HG02970 (cell line): ENCODE measurements around the gene MAML2.
"Not testable (repeated sequence)": the region's sequence is repeated elsewhere in the genome, so short reads cannot be mapped to it uniquely, and the experiment has no call there.

Experiments used
- ATAC-seq: cut with Tn5 transposase; IDR thresholded peaks from one replicate; pipeline ENCODE4 v1.9.1; 2021; ENCODE audit warnings: mild to moderate bottlenecking, moderate library complexity, moderate number of reproducible peaks; ENCODE audit not compliant: unreplicated experiment, low FRiP score

Gene MAML2

GRCh38 chr11:96273507-96273906 is 69.5 kb downstream of the MAML2 start:
- no peak for ATAC-seq

GRCh38 chr11:96272529-96273222 is 70.3 kb downstream of the MAML2 start:
- no peak for ATAC-seq

DNA sequence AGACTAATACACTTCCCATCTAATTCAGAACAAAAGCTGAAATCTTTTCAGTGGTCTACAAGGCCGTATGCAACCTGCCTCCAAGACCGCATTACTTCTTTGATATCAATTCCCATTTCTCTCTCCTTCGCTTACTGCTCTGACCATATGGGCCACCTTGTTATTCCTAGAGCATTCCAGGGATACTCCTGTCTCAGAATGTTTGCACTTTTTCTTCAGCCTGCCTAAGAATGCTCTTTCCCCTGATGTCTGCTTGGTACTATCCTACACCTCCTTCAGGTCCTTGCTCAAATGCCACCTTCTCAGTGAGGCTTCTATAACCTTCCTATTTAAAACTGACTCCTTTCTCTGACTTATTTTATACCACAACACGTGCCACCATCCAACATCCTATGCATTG is 71.2 kb downstream of the MAML2 start:
- ATAC-seq: no peak

DNA sequence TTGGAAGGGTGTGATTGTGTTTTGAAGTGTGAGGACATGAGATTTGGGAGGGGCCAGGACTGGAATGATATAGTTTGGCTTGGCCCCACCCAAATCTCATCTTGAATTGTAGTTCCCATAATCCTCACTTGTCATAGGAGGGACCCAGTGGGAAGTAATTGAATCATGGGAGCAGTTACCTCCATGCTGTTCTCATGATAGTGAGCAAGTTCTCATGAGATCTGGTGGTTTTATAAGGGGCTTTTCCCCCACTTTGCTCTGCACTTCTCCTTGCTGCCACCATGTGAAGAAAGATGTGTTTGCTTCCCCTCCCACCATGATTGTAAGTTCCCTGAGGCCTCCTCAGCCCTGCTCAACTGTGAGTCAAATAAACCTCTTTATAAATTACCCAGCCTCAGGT is 71.6 kb downstream of the MAML2 start:
- not testable (repeated sequence) for ATAC-seq

DNA sequence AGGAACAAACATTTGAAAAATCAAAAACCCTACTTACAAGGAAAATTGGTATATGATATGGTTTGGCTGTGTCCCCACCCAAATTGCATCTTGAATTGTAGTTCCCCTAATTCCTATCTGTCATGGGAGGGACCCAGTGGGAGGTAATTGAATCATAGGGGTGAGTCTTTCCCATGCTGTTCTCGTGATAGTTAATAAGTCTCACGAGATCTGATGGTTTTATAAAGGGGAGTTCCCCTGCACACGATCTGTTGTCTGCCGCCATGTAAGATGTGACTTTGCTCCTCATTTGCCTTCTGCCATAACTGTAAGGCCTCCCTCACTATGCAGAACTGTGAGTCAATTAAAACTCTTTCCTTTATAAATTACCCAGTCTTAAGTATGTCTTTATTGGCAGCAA is 74.5 kb downstream of the MAML2 start:
- not testable (repeated sequence) for ATAC-seq

DNA sequence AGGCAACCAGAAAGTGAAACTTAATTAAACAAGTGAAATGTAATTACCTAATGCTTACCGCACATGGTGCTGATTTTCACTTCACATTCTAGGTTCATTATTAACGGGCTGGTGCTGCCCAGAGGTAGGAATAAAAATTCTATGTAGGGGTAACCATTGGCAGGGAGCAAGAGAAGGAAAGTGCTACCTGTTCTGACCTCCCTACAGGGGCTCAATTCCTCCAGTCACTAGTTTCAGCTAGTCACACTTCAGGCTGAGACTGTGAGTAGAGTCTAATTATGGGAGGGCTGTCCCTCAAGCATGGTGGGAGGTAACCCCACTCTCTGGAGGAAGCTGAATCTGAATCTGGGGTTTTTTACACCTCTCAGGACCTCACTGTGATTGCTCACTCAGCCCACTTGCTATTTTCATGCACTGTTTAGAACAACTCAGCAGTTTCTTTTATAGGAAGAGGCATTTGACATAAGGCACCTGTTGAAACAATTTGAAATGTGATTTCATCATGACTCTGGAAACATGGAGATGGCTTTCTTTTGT is 75.4 kb downstream of the MAML2 start:
- ATAC-seq: peak; percentile 92

DNA sequence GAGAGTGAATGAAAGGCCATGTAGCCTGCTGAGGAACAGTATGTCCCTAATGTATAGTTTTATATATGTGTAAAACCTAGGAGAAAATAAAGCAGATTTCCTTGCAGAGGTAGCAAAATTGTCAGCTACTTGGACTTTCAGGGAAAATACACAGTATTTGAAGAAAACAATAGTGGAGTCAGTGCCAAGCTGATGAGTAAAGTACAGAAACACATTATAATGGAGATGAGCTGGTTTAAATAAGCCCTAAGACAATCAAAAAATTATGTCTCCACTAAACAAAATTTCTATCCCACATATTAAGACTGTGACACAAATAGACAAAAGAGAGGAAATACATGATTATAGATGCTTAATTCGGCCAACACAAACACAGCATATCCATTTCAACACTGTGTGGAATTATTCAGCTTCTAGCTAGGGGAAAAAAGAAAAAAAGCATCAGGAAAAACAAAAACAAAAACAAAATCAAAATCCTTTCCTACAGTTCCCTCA is 75.9 kb downstream of the MAML2 start:
- no peak for ATAC-seq

DNA sequence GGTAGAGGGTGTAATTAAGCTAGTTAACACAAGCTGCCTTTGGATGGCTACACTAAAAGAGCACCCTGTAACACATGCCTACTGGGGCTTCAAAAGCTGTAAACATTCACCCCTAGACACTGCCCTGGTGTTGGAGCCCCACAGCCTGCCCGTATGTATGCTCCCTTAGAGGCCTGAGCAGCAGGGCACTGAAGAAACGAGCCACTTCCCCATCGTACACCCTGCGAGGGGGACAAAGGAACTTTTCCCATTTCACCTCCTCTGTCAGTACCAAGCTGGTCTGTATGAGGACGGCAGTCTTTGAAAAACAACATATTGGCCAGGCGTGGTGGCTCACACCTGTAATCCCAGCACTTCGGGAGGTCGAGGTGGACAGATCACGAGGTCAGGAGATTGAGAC is 77.0 kb downstream of the MAML2 start:
- no peak for ATAC-seq

- no peak for ATAC-seq
Observed at GRCh38 chr11:96265220-96265737, 77.7 kb downstream of the MAML2 start.

DNA sequence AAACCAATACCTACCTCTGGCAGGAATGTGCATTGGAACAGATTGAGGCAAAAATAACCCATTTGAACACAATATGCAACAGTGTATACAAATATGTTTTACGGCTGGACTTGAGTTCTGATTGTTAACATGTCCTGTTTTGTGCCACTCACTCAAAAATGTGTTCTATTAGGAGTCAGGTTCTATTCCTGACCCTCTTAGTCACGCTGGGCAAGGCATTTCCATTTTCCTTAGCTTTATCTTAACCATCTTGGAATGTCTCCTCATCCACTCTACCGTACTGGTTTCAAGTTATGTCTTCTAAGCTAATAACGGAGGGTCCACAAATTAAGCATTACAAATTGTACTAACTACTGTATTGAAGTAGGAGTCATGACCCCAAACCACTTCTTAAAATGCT is 78.6 kb downstream of the MAML2 start:
- ATAC-seq: no peak

- ATAC-seq: no peak
Observed at GRCh38 chr11:96263238-96263763, 79.7 kb downstream of the MAML2 start.

DNA sequence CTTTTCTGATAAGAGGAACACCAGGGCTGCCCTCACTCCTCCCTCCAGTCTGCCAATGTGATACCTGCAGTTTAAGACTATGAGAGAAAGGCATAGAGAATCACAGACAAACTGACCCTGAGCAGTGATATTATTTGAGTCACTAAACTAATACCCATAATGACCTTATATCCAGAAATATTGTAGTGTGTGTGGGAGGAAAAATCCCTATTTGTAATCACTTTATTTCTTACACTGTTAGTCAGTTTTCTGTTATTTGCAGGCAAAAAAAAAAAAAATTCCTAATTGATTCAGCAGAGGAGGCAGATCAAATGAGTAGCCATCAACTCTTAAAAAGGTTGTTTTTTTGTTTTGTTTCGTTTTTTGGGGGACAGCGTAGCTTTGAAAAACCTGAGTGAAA is 82.5 kb downstream of the MAML2 start:
- ATAC-seq: no peak

GRCh38 chr11:96260067-96260511 is 82.9 kb downstream of the MAML2 start:
- no peak for ATAC-seq

- ATAC-seq: no peak
Observed at GRCh38 chr11:96259134-96259830, 83.7 kb downstream of the MAML2 start.

DNA sequence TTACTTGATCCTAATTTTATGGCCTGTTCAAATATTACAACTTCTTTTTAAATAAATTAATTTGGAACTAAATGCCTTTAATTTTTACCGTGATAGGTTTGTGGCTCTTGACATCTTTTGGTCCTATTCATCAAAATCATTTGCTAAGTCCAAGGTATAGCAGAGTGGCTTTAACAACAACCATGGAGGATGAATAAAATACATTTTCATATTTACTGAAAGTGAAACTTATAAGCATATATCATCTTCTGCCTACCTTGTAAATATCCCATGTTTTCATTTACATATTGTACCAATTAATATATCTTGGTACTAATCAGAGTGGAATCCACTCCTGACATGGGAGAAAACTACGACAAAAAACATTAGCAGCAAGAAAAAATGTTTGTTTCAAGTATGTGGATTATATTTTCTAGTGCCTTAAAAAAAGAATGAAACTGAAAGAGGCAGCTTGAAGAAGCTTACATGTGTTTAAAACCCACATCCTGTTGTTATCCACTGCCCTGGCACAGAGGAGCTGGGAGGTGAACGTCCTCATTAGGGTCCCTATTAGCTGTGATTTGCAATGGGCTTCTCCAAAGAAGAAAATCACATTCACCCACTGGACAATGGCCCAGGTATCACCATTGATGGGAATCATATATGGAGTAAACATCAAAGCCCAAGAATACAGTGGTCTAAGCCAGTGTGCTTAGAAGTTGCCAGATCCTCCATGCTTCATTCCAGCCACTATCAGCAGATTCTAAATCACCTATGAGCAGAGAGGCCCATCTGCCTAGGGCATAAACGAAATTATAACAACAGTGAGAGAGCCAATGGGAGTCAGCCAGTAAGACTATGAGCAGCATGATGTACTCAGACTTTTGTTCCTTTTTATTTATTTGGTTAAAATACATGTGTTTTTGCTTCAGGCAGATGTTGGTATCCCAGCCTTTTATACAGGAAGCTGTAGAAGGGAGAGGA is 84.7 kb downstream of the MAML2 start:
- ATAC-seq: peak; percentile 69

DNA sequence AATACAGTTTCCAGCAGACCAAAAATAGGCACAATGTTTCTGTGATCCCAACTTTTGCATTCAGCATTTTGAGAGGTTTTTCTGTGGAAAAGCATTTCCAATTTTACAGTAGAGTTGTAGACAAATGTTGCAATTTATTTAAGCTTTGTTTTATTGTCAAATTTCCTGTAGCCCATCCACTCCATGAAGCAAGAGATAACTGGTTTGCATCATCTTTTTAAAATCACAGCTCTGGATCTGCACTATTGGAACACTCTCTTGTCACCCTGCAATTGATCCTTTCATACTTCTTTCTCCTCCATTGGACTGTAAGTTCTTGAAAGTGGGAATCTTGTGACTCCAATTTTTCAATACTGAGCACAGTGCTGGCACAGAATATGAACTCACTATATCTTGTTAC is 86.0 kb downstream of the MAML2 start:
- ATAC-seq: no peak

- no peak for ATAC-seq
Observed at GRCh38 chr11:96256215-96257011, 86.6 kb downstream of the MAML2 start.

DNA sequence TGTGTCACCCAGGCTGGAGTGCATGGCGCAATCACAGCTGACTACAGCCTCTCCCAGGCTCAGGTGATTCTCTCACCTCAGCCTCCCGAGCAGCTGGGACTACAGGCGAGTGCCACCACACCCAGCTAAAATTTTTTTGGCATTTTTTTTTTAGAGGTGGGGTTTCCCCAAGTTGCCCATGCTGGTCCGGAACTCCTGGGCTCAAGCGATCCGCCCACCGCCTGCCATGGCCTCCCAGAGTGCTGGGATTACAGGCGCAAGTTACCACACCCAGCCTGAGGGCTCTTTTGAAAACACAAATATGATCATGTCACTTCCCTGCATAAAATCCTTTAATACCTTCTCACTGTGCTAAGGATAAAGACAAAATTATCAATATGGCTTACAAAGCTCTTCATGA is 88.1 kb downstream of the MAML2 start:
- no peak for ATAC-seq

DNA sequence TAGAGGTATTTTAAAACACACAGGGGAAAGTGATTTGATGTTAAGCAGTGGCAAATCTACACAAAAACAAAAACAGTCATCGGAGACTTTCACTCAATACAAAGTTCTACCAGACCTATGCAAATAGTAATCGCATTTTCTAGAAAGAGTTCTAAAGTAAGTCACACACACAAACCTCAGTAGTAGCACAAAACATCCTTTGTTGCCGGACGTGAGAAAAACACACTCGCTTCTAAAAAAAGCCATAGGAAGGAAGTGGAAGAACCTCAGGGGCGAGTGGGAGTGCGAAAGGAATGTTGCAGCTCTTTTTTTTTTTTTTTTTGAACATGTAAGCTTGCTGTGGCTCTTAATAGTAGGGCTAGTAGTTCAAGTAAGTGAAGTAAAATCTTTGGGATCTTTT is 88.9 kb downstream of the MAML2 start:
- ATAC-seq: no peak
